Ovary (tissue), 9 donors: ENCODE results near the gene ATL3. TPM values are rescaled to one million over a fixed set of nuclear protein-coding genes. Genes with fewer than 3 reads are reported as not detected.

Experiments used
- DNase-seq, 5 donors: peaks; one replicate each; pipeline ENCODE4 v3.0.0-alpha.2; 2019 to 2020
- H3K27ac ChIP-seq, 2 donors: fragments of 200-600 bp; one replicate each; pipeline versions ENCODE4 v1.5.1 to v1.8.0; 2019 to 2022
- H3K27me3 ChIP-seq: fragments of 200-600 bp; one replicate; pipeline ENCODE4 v1.8.0; 2022
- H3K36me3 ChIP-seq: fragments of 200-600 bp; sonication (generic); one replicate; pipeline ENCODE4 v1.5.1; 2019
- H3K4me1 ChIP-seq: one replicate; pipeline ENCODE4 v1.8.1; 2013; ENCODE audit warnings: mild to moderate bottlenecking, moderate library complexity; ENCODE audit not compliant: insufficient read depth
- H3K4me3 ChIP-seq: fragments of 200-600 bp; sonication (generic); one replicate; pipeline ENCODE4 v1.5.1; 2017
- H3K9me3 ChIP-seq, 2 donors: fragments of 200-600 bp in 1 of 2; sonication (generic) in 1 of 2; one replicate each; pipeline versions ENCODE4 v1.5.1 to v1.8.1; 2013 to 2019; ENCODE audit warnings: mild to moderate bottlenecking in 1 of 2, moderate library complexity in 1 of 2
- CTCF ChIP-seq, 3 donors: fragments of 450-650 bp in 2 of 3; fragments of 200-600 bp in 1 of 3; IDR thresholded peaks; one replicate each; pipeline versions ENCODE4 v1.5.1 to v1.8.0; 2016 to 2022; ENCODE audit warnings: antibody characterized with exemption in 3 of 3, mild to moderate bottlenecking in 1 of 3
- EP300 ChIP-seq: sonication (generic); formaldehyde crosslinking; IDR thresholded peaks from one replicate; pipeline ENCODE4 v1.6.1; 2017; ENCODE audit warnings: antibody characterized with exemption
- POLR2A ChIP-seq: fragments of 450-650 bp; IDR thresholded peaks from one replicate; pipeline ENCODE4 v1.6.1; 2017; ENCODE audit warnings: antibody characterized with exemption, mild to moderate bottlenecking, moderate library complexity
- WGBS, 3 donors: extraction: QIAGEN DNeasy Blood & Tissue Kit in 1 of 3; methylation state at CpG; one replicate each; pipeline versions ENCODE4 v1.1.5 to v1.1.7; 2013 to 2017; 5-methylcytosine and 5-hydroxymethylcytosine counted together
- intact Hi-C, 4 donors: fragments of 100-400 bp; cut with DNase I; formaldehyde crosslinking; loops; one replicate each; pipeline versions ENCODE4 v1.11.0 to v1.15.1; 2022 to 2023
- polyA plus RNA-seq, 2 donors: library from polyadenylated mRNA; stranded (reverse); fragments of 200-250 nt in 1 of 2; fragments of 350-450 nt in 1 of 2; fragmentation: Illumina TruSeq in 1 of 2; extraction: RNeasy Lipid Tissue Mini Kit (QIAGEN cat#74804) in 1 of 2; gene quantifications; one replicate each; pipeline ENCODE4 v1.2.3, GENCODE V29; 2013 to 2014
- total RNA-seq, 7 donors: library from RNA; depleted of rRNA in 2 of 7; stranded (reverse); fragments of >200 nt in 2 of 7; fragmentation: NEBNext Ultra II Directional in 3 of 7; extraction: Animal tissue kit (Norgen Biotek cat#: 25700) in 3 of 7; gene quantifications; one replicate each; pipeline versions ENCODE4 v1.1.0 to v1.2.4, GENCODE V29; 2016 to 2023
- donor health status: DM: no; HTN: no; CAD: no; lungs with moderate emphysema.
- donor health status: DM: no; HTN: no; CAD: no.
- donor health status: Bipolar disorder and iron deficiency.
- donor health status: DM: yes; HTN: yes; CAD: no.
- donor health status: DM: no; HTN: no; CAD: no.
- donor health status: DM: yes; HTN: yes; CAD: no.

ATL3 gene
- total and polyA plus RNA-seq, 9 donors, result 16.5 to 81.8 (median 51.9) TPM

GRCh38 chr11:63616953-63617352, 54.2 kb downstream of the ATL3 start:
- WGBS, 3 donors, result 16 to 43% (median 24%) methylated on average over 3 of the region's 3 CpGs
- no peak overlapping the region for H3K4me3 ChIP-seq
- H3K36me3 ChIP-seq, result no peaks in the 10 kb centered on the region
- no peaks in the 10 kb centered on the region for H3K9me3 ChIP-seq
- no peaks in the 10 kb centered on the region for H3K27me3 ChIP-seq
- H3K4me1 ChIP-seq, result peaks cover 14% of the 10 kb centered on the region
- H3K27ac ChIP-seq, result peak overlapping the region in 1 of 2 donors; percentile 70
- intact Hi-C loops, result loop anchor here in 1 of 4 donors (10.0 kb wide), 1 partner anchor 1062 kb away; no protein-coding TSS in a partner anchor
- no peak for TF ChIP-seq EP300
- TF ChIP-seq CTCF (IDR thresholded peaks at IDR 0.05), result no peak
- TF ChIP-seq POLR2A, result no peak
- DNase-seq, result no peak

GRCh38 chr11:63614136-63614671, 57.0 kb downstream of the ATL3 start, which contains the start of gene PLAAT3:
Gene PLAAT3, minus strand, starts transcription at chr11:63614433. Its CDS starts 419 bp downstream, at chr11:63614014.
- 0% methylated on average over 27 to 53 of the region's 53 CpGs for WGBS, 3 donors
- TF ChIP-seq POLR2A (peak; percentile 72), CTCF (IDR thresholded peaks at IDR 0.05) (no peak), EP300 (no peak)
- H3K27ac ChIP-seq, result peak within 1 kb of the TSS; percentile 88 to 90

GRCh38 chr11:63613517-63614135, 57.5 kb downstream of the ATL3 start:
- 0 to 1% (median 0%) methylated on average over 40 to 45 of the region's 45 CpGs for WGBS, 3 donors
- intact Hi-C loops, result loop anchor here in 1 of 4 donors (10.0 kb wide), 1 partner anchor 1059 kb away; no protein-coding TSS in a partner anchor
- H3K9me3 ChIP-seq, result no peaks in the 10 kb centered on the region
- peaks cover 23% of the 10 kb centered on the region for H3K4me1 ChIP-seq
- peak; percentile 68 to 75 (median 74) for DNase-seq
- no peaks in the 10 kb centered on the region for H3K27me3 ChIP-seq
- peak overlapping the region; percentile 88 to 90 for H3K27ac ChIP-seq
- no peaks in the 10 kb centered on the region for H3K36me3 ChIP-seq
- H3K4me3 ChIP-seq, result peak overlapping the region; percentile 61
- no peak for TF ChIP-seq CTCF (IDR thresholded peaks at IDR 0.05)

More at GRCh38 chr11:63614136-63614671, 57.0 kb downstream of the ATL3 start, which contains the start of gene PLAAT3:
- intact Hi-C loops, result loop anchor here in 1 of 4 donors (10.0 kb wide), 1 partner anchor 1059 kb away; no protein-coding TSS in a partner anchor
- Histone ChIP-seq H3K4me3 (peak within 1 kb of the TSS; percentile 61), H3K27me3 (no peaks in the 10 kb centered on the region), H3K9me3 (no peaks in the 10 kb centered on the region), H3K36me3 (no peaks in the 10 kb centered on the region), H3K4me1 (peaks cover 19% of the 10 kb centered on the region)
- DNase-seq, result peak; percentile 70 to 82 (median 78)

- DNase-seq, result no peak
- H3K4me1 ChIP-seq, result peaks cover 19% of the 10 kb centered on the region
- no peaks in the 10 kb centered on the region for H3K27me3 ChIP-seq
- H3K27ac ChIP-seq, result peak overlapping the region in 1 of 2 donors; percentile 88
- TF ChIP-seq EP300 (no peak), POLR2A (no peak), CTCF (IDR thresholded peaks at IDR 0.05) (no peak)
- intact Hi-C loops, result loop anchor here in 1 of 4 donors (10.0 kb wide), 1 partner anchor 1057 kb away; no protein-coding TSS in a partner anchor
- no peaks in the 10 kb centered on the region for H3K36me3 ChIP-seq
- no peak overlapping the region for H3K4me3 ChIP-seq
- H3K9me3 ChIP-seq, result no peaks in the 10 kb centered on the region
These were observed 59.0 kb downstream of the ATL3 start for GRCh38 chr11:63612181-63612580.
